Measurements from ENCODE around the gene PRKN. TPM values are rescaled to one million over a fixed set of nuclear protein-coding genes. Genes with fewer than 3 reads are reported as not detected.
A peak's percentile ranks its signal among the peaks of the same experiment; 100 is the strongest.

PRKN gene
- polyA plus RNA-seq, 3 donors: 8.1 to 15.1 (median 11.4) TPM

GRCh38 chr6:161480421-161481155 lies 1247.0 kb downstream of the PRKN start:
- no peak for DNase-seq (ENCODE audit: extremely low read depth in 1 of 11, low read depth in 9 of 11, low spot score in 4 of 11)

GRCh38 chr6:161479376-161479775 lies 1248.2 kb downstream of the PRKN start:
- no peak for DNase-seq (ENCODE audit: extremely low read depth in 1 of 11, low read depth in 9 of 11, low spot score in 4 of 11)

- no peak for DNase-seq (ENCODE audit: extremely low read depth in 1 of 11, low read depth in 9 of 11, low spot score in 4 of 11)
These were observed 1249.6 kb downstream of the PRKN start for GRCh38 chr6:161477876-161478425.

GRCh38 chr6:161476711-161477110 lies 1250.9 kb downstream of the PRKN start:
- DNase-seq (ENCODE audit: extremely low read depth in 1 of 11, low read depth in 9 of 11, low spot score in 4 of 11): no peak

- DNase-seq (ENCODE audit: extremely low read depth in 1 of 11, low read depth in 9 of 11, low spot score in 4 of 11): no peak
These were observed 1262.2 kb downstream of the PRKN start for GRCh38 chr6:161465403-161465802.

- DNase-seq (ENCODE audit: extremely low read depth in 1 of 11, low read depth in 9 of 11, low spot score in 4 of 11): no peak
These were observed 1264.5 kb downstream of the PRKN start for GRCh38 chr6:161463071-161463470.

GRCh38 chr6:161462148-161462547 lies 1265.4 kb downstream of the PRKN start:
- no peak for DNase-seq (ENCODE audit: extremely low read depth in 1 of 11, low read depth in 9 of 11, low spot score in 4 of 11)

- DNase-seq (ENCODE audit: extremely low read depth in 1 of 11, low read depth in 9 of 11, low spot score in 4 of 11): no peak
These were observed 1268.5 kb downstream of the PRKN start for GRCh38 chr6:161459008-161459615.

GRCh38 chr6:161458201-161458951 lies 1269.2 kb downstream of the PRKN start:
- no peak for DNase-seq (ENCODE audit: extremely low read depth in 1 of 11, low read depth in 9 of 11, low spot score in 4 of 11)

GRCh38 chr6:161455848-161456247 lies 1271.7 kb downstream of the PRKN start:
- no peak for DNase-seq (ENCODE audit: extremely low read depth in 1 of 11, low read depth in 9 of 11, low spot score in 4 of 11)

GRCh38 chr6:161453558-161453957 lies 1274.0 kb downstream of the PRKN start:
- DNase-seq (ENCODE audit: extremely low read depth in 1 of 11, low read depth in 9 of 11, low spot score in 4 of 11): no peak

- DNase-seq (ENCODE audit: extremely low read depth in 1 of 11, low read depth in 9 of 11, low spot score in 4 of 11): no peak
These were observed 1275.3 kb downstream of the PRKN start for GRCh38 chr6:161452241-161452640.

- no peak for DNase-seq (ENCODE audit: extremely low read depth in 1 of 11, low read depth in 9 of 11, low spot score in 4 of 11)
These were observed 1278.0 kb downstream of the PRKN start for GRCh38 chr6:161449521-161449920.

- no peak for DNase-seq (ENCODE audit: extremely low read depth in 1 of 11, low read depth in 9 of 11, low spot score in 4 of 11)
These were observed 1280.6 kb downstream of the PRKN start for GRCh38 chr6:161446949-161447348.

- no peak for DNase-seq (ENCODE audit: extremely low read depth in 1 of 11, low read depth in 9 of 11, low spot score in 4 of 11)
These were observed 1281.2 kb downstream of the PRKN start for GRCh38 chr6:161446296-161446925.

GRCh38 chr6:161445021-161445799 lies 1282.4 kb downstream of the PRKN start:
- no peak for DNase-seq (ENCODE audit: extremely low read depth in 1 of 11, low read depth in 9 of 11, low spot score in 4 of 11)

- peak in 1 of 11 donors; percentile 57 for DNase-seq (ENCODE audit: extremely low read depth in 1 of 11, low read depth in 9 of 11, low spot score in 4 of 11)
These were observed 1283.1 kb downstream of the PRKN start for GRCh38 chr6:161444464-161444863.

GRCh38 chr6:161443848-161444247 lies 1283.7 kb downstream of the PRKN start:
- DNase-seq (ENCODE audit: extremely low read depth in 1 of 11, low read depth in 9 of 11, low spot score in 4 of 11): no peak

GRCh38 chr6:161442420-161442819 lies 1285.1 kb downstream of the PRKN start:
- no peak for DNase-seq (ENCODE audit: extremely low read depth in 1 of 11, low read depth in 9 of 11, low spot score in 4 of 11)
